ENCODE data around the gene ARNT2.

- no peak for TF ChIP-seq SUZ12 (IDR thresholded peaks at IDR 0.05; ENCODE audit: extremely low read depth, insufficient read depth, insufficient read length)
- TF ChIP-seq ZNF274 (IDR thresholded peaks at IDR 0.05; ENCODE audit: low read depth, low read length) = no peak
Observed at GRCh38 chr15:80579611-80580010, 175.4 kb downstream of the ARNT2 start.

Measured in NT2/D1 (cell line).